K562 (cell line): ENCODE data around the gene SIMC1. TPM values are rescaled to one million over a fixed set of nuclear protein-coding genes. Genes with fewer than 3 reads are reported as not detected.

Source experiments
- CBX1 ChIP-seq: sonication (generic); IDR thresholded peaks from 2 replicates; pipeline ENCODE4 v1.6.1; 2016; ENCODE audit warnings: antibody characterized with exemption, low read depth, mild to moderate bottlenecking
- CBX2 ChIP-seq: fragments of 200-600 bp; sonication (generic); IDR thresholded peaks from one replicate; pipeline ENCODE4 v1.6.1; 2012; ENCODE audit warnings: mild to moderate bottlenecking, low read length, inconsistent platforms; ENCODE audit not compliant: insufficient read depth, poor library complexity, severe bottlenecking
- CREB3L1 ChIP-seq: fragments of 450-650 bp; IDR thresholded peaks from 2 replicates; pipeline ENCODE4 v1.6.1; 2014; ENCODE audit warnings: low read depth, mild to moderate bottlenecking, moderate library complexity, borderline replicate concordance
- E2F3 ChIP-seq: fragments of 250-450 bp; sonication (Bioruptor Pico); IDR thresholded peaks from 2 replicates; pipeline ENCODE4 v1.4.0; 2020; ENCODE audit warnings: mild to moderate bottlenecking
- ETV6 ChIP-seq, 3 experiments: fragments of 150-350 bp in 1 of 3; sonication (generic) in 1 of 3; formaldehyde crosslinking in 1 of 3; IDR thresholded peaks; 2 replicates each; pipeline versions ENCODE4 v1.6.1 to v1.8.0; 2014 to 2022; ENCODE audit warnings: borderline replicate concordance in 2 of 3, low read depth in 2 of 3, antibody characterized with exemption in 1 of 3, low read length in 1 of 3, mild to moderate bottlenecking in 1 of 3, missing genetic modification reagents in 1 of 3
- HDAC3 ChIP-seq: fragments of 450-650 bp; IDR thresholded peaks from 2 replicates; pipeline ENCODE4 v1.6.1; 2018; ENCODE audit warnings: borderline replicate concordance, mild to moderate bottlenecking, moderate library complexity; ENCODE audit not compliant: partially characterized antibody
- KLF16 ChIP-seq: IDR thresholded peaks from 2 replicates; pipeline ENCODE4 v1.6.1; 2016; ENCODE audit warnings: antibody characterized with exemption
- NCOA2 ChIP-seq, 2 experiments: fragments of 450-650 bp; IDR thresholded peaks; 2 replicates each; pipeline ENCODE4 v1.6.1; 2018; ENCODE audit warnings: mild to moderate bottlenecking in 2 of 2, moderate library complexity in 1 of 2; ENCODE audit not compliant: partially characterized antibody in 2 of 2
- NCOR1 ChIP-seq: fragments of 450-650 bp; IDR thresholded peaks from 2 replicates; pipeline ENCODE4 v1.6.1; 2016; ENCODE audit warnings: mild to moderate bottlenecking, moderate library complexity
- SIN3A ChIP-seq, 2 experiments: fragments of 150-350 bp in 1 of 2; IDR thresholded peaks; 2 replicates each; pipeline ENCODE4 v1.6.1; 2011 to 2016; ENCODE audit warnings: borderline replicate concordance in 2 of 2, low read depth in 2 of 2, low read length in 2 of 2, mild to moderate bottlenecking in 2 of 2, moderate library complexity in 2 of 2; ENCODE audit not compliant: control insufficient read depth in 1 of 2
- SMARCE1 ChIP-seq: fragments of 450-650 bp; IDR thresholded peaks from 2 replicates; pipeline ENCODE4 v1.7.1; 2016; ENCODE audit warnings: mild to moderate bottlenecking
- SNAPC5 ChIP-seq: fragments of 250-450 bp; sonication (Bioruptor Pico); IDR thresholded peaks from 2 replicates; pipeline ENCODE4 v1.8.0; 2021; ENCODE audit warnings: moderate library complexity, mild to moderate bottlenecking, inconsistent platforms
- SRSF7 ChIP-seq: fragments of 200-400 bp; formaldehyde crosslinking; optimal IDR thresholded peaks from 2 replicates; pipeline ENCODE3; 2017; ENCODE audit warnings: mild to moderate bottlenecking, low read depth, low read length
- ZBTB2 ChIP-seq: fragments of 450-650 bp; IDR thresholded peaks from 2 replicates; pipeline ENCODE4 v1.6.1; 2016; ENCODE audit warnings: antibody characterized with exemption
- ZFX ChIP-seq: sonication (generic); formaldehyde crosslinking; IDR thresholded peaks from 2 replicates; pipeline ENCODE4 v1.8.0; 2022; ENCODE audit warnings: mild to moderate bottlenecking, missing genetic modification reagents, moderate library complexity
- ZKSCAN8 ChIP-seq: fragments of 200-800 bp; sonication (Bioruptor generic); IDR thresholded peaks from 2 replicates; pipeline ENCODE4 v1.6.1; 2016; ENCODE audit warnings: missing genetic modification characterization, missing compliant biosample characterization
- ZNF551 ChIP-seq: fragments of 250-450 bp; sonication (Bioruptor Pico); IDR thresholded peaks from 2 replicates; pipeline ENCODE4 v1.5.0; 2021; ENCODE audit warnings: mild to moderate bottlenecking, moderate library complexity
- ZNF592 ChIP-seq: fragments of 450-650 bp; IDR thresholded peaks from 2 replicates; pipeline ENCODE4 v1.6.1; 2017; ENCODE audit warnings: antibody characterized with exemption, mild to moderate bottlenecking
- polyA plus RNA-seq, 8 experiments: library from polyadenylated mRNA; depleted of rRNA in 4 of 8; stranded (reverse) in 5 of 8; unstranded in 3 of 8; fragments of >200 nt; fragmentation: Nextera tagmentation in 2 of 8; fragmentation: Illumina TruSeq in 1 of 8; extraction: Ambion mirVana in 2 of 8; extraction: Trizol in 1 of 8; gene quantifications; 2 replicates each; pipeline versions ENCODE4 v1.2.1 to v1.2.3, GENCODE V29; 2011 to 2014; ENCODE audit warnings: inconsistent platforms in 1 of 8, missing spikeins in 1 of 8
- total RNA-seq, 7 experiments: library from RNA; depleted of rRNA in 6 of 7; stranded (reverse); fragments of >200 nt in 6 of 7; fragmentation: Illumina TruSeq in 2 of 7; extraction: Trizol in 2 of 7; gene quantifications; 2 replicates each; pipeline versions ENCODE4 v1.2.1 to v1.2.3, GENCODE V29; 2011 to 2021; ENCODE audit warnings: low replicate concordance in 1 of 7

Gene SIMC1
- total and polyA plus RNA-seq, 9 of the 15 experiments (the other 6 are each of a cell fraction or from before 2014, with no cell fraction given), result 7.2 to 36.3 (median 14.7) TPM

GRCh38 chr5:176361437-176362232 lies 123.4 kb downstream of the SIMC1 start, which contains the start of gene KIAA1191 (continued):
- TF ChIP-seq ZNF592, result no peak
- TF ChIP-seq ZKSCAN8, result no peak
- TF ChIP-seq CREB3L1, result peak; percentile 93
- peak; percentile 95 for TF ChIP-seq ZFX
- no peak for TF ChIP-seq HDAC3
- TF ChIP-seq SNAPC5 (CRISPR knock-in tag), result no peak
- TF ChIP-seq NCOA2 (IDR thresholded peaks at IDR 0.05; ENCODE audit: partially characterized antibody in 2 of 2), result no peak
- TF ChIP-seq KLF16, result no peak
- no peak for TF ChIP-seq ZNF551 (CRISPR knock-in tag)
- peak; percentile 61 for TF ChIP-seq CBX1
- TF ChIP-seq SMARCE1, result no peak
- TF ChIP-seq SRSF7, result no peak
- peak; percentile 78 to 80; a peak in 2 of 4 replicates for TF ChIP-seq SIN3A (IDR thresholded peaks at IDR 0.05; ENCODE audit: borderline replicate concordance in 2 of 2, control insufficient read depth in 1 of 2, low read depth in 2 of 2, low read length in 2 of 2)
- TF ChIP-seq ZBTB2, result peak; percentile 8
- TF ChIP-seq NCOR1, result no peak
- TF ChIP-seq ETV6 (IDR thresholded peaks at IDR 0.05; ENCODE audit: borderline replicate concordance in 1 of 2, low read depth in 2 of 2, low read length in 1 of 2), result no peak
- TF ChIP-seq ETV6 (CRISPR knock-in tag; IDR thresholded peaks at IDR 0.05; ENCODE audit: borderline replicate concordance), result 0 out of 2 replicates have a peak, but pooled peaks have one; percentile 4
- TF ChIP-seq CBX2, result no peak
- TF ChIP-seq E2F3, result peak; percentile 76; the same call in 1 of the 2 replicates
